AG09309 (cell line): ENCODE data around the gene ARRDC3.

Source experiments
- DNase-seq: peaks from one replicate; pipeline ENCODE4 v3.0.0-alpha.2; 2010; ENCODE audit warnings: low read depth
- H3K4me3 ChIP-seq: 2 replicates; pipeline ENCODE4 v1.5.1; 2011; ENCODE audit warnings: mild to moderate bottlenecking, low read depth, low read length, moderate library complexity; ENCODE audit not compliant: control insufficient read depth
- TF ChIP-seq, protein P1 (sequence below): IDR thresholded peaks from 2 replicates; pipeline ENCODE4 v1.5.1; 2011; ENCODE audit warnings: mild to moderate bottlenecking, low read depth, low read length, inconsistent platforms; ENCODE audit not compliant: insufficient read depth, control insufficient read depth; ENCODE audit errors: missing control alignments

Gene ARRDC3, protein sequence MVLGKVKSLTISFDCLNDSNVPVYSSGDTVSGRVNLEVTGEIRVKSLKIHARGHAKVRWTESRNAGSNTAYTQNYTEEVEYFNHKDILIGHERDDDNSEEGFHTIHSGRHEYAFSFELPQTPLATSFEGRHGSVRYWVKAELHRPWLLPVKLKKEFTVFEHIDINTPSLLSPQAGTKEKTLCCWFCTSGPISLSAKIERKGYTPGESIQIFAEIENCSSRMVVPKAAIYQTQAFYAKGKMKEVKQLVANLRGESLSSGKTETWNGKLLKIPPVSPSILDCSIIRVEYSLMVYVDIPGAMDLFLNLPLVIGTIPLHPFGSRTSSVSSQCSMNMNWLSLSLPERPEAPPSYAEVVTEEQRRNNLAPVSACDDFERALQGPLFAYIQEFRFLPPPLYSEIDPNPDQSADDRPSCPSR

DNA sequence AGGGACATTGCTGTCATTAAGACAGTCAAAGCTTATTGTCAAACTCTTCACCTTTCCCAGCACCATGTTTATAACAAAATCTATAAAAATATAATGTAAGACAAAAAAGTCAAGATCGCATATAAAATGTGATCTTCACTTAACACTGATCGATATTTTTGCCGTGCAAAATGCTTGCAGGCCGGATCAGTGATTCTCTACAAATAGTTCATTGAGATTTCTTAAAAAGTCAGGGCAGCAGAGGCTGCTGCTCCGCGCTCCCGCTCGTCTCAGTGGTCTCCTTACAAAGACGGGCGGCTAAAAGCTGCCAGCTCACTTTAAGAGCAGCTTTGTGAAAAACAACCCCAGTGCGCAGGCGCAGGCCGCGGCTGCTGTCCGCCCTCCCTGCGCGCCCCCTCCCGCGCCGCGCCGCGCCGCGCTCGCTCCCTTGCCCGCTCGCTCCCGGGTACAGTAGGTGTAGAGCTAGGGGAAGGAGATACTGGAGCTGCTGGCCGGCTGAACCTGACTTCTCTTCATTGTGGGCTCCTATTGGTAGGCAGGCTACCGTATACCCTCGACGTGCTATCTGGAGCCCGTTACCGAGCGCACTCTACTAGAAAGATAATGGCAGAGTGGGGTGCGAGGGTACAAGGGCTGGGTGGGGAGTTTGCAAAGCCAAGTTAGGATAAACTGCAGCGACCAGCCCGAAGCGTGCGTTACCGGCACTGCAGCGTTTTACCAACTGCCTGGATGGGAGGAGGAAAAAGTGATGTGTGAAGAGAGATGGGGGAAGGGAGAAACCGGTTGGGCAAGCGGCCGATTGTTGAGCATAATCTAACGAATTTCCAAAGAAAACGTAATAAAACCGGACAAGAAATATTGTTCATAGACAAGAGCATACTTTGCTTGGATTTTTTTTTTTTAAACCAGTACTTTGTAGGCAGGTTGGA is at the start of gene ARRDC3:
ARRDC3 (minus strand) TSS at position 291 of the 929 bp plus-strand sequence; CDS start at position 66, 225 bp downstream.
- DNase-seq, result peak; percentile 87
- H3K4me3 ChIP-seq, result peak within 1 kb of the TSS; percentile 89
- TF ChIP-seq, protein P1, sequence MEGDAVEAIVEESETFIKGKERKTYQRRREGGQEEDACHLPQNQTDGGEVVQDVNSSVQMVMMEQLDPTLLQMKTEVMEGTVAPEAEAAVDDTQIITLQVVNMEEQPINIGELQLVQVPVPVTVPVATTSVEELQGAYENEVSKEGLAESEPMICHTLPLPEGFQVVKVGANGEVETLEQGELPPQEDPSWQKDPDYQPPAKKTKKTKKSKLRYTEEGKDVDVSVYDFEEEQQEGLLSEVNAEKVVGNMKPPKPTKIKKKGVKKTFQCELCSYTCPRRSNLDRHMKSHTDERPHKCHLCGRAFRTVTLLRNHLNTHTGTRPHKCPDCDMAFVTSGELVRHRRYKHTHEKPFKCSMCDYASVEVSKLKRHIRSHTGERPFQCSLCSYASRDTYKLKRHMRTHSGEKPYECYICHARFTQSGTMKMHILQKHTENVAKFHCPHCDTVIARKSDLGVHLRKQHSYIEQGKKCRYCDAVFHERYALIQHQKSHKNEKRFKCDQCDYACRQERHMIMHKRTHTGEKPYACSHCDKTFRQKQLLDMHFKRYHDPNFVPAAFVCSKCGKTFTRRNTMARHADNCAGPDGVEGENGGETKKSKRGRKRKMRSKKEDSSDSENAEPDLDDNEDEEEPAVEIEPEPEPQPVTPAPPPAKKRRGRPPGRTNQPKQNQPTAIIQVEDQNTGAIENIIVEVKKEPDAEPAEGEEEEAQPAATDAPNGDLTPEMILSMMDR, result no peak

DNA sequence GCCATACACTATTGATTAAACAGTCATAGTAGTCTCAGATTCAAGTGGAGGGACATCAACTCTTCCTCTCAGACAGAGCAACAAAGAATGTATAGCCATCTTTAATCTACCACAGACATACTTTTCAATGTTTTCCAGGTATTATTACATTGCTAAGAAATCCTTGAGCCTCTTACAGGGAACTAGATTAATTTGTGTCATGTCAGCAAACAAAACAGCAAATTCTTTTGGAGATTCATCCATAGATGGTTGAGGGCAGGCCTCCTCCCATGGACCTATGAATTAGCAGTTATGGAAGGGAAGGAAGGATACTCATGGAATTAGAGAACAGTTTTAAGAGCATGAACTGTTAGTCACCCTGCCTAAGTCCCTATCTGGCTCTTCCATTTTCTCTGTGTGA is 47.8 kb upstream of the ARRDC3 start:
- no peak for DNase-seq
- no peak overlapping the region for H3K4me3 ChIP-seq
- TF ChIP-seq, protein P1, result no peak

DNA sequence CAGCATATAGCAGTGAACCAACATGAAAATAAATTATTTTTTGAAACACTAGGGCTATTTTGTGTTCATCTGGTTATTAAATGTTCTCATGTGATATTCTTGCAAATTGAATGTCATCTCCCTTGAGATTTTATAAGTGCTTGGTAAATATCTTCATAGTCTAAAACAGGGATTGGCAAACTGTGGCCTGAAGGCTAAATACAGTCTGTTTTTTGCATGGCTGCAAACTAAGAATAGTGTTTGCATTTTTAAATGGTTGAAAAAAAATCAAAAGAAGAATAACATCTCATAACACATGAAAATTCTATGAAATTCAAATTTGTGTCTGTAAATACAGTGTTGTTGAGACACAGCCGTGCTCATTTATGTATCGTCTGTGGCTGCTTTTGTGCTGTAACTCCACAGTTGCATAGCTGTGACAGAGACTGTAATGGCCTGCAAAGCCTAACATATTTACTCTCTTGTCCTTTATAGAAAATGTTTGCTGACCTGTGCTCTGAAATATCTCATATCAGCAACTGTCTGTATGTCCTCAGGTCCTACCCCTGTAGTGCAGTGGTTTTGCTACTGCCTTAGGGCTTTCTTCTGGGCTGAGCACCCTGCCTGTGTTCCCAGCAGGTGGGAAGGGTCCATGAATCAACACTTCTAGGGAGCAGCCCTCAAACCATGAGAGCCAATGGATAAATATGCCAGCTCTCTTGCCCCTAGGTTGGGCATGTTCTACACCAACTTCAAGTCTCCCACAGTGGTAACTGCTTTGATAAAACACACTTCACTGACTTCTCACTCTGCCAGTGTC is 41.7 kb upstream of the ARRDC3 start:
- no peak for DNase-seq
- H3K4me3 ChIP-seq, result no peak overlapping the region
- TF ChIP-seq, protein P1, result no peak

DNA sequence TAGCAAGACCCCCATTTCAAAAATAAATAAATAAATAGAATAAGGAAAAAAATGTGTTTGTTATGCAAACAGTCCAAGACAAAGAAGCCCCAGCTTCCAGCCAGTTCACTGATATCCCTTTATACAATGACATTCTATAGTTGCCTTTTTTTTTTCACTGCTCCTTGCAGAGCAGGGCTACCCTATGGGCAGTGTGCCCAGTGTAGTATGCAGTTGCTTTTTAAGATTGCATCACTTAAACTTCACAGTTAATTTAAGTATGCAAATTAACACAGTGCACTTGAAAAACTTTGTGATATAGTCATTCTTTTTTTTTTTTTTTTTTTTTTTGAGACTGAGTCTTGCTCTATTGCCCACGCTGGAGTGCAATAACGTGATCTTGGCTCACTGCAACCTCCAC is 40.8 kb upstream of the ARRDC3 start:
- no peak for DNase-seq
- TF ChIP-seq, protein P1, result no peak
- no peak overlapping the region for H3K4me3 ChIP-seq

DNA sequence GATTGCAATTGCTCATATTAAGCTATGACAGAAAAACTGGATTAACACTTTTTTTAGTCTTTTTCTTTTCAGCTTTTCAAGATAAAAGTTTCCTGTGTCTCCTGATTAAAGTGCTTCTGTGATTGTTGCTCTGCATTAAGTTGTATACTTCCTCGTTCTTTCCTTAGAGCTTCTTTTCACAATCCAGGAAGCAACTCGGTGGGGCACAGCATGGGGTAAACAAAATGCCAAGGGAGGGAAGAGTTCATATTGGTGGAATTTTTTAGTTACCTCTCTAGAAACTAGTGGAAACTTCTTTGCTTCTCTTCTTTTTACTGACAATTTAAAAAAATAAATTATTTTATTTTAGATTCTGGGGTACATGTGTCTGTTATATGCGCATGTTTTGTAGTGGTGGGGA is 37.8 kb upstream of the ARRDC3 start:
- no peak for DNase-seq
- TF ChIP-seq, protein P1, result no peak
- no peak overlapping the region for H3K4me3 ChIP-seq

DNA sequence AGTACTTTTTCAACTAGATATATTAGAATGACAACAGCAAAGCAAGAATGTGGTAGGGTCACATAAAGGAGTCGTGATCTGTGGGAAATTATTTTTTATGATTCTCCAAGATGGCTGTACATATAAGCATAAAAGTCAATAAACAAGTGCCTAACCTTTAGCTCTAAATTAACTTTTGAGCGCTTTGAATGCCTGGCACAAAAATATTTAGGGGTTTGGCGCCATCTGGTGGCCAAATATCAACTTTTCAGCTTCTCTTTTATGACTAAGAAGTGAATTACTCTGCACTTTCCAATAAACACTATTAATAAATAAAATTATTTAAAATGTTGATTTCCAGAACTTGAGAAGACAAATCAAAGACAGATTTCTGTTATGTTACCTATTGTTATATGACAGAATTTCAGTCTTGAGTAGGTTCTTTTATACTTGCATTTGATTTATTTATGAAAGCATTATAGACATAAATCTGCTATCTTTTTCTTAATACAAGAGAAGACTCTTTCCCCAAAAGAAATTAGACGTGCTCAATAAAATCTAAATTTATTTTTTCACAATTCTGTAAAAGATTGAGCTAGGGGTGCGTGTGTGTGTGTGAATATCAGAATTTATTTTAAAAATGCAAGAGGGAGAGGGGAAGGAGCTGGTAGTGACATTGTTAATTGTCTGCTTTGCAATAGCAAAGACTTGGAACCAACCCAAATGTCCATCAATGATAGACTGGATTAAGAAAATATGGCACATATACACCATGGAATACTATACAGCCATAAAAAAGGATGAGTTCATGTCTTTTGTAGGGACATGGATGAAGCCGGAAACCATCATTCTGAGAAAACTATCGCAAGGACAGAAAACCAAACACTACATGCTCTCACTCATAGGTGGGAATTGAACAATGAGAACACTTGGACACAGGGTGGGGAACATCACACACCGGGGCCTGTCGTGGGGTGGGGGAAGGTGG is 36.7 kb upstream of the ARRDC3 start:
- TF ChIP-seq, protein P1, result peak; percentile 45
- DNase-seq, result no peak
- H3K4me3 ChIP-seq, result no peak overlapping the region
